Activated CD4-positive, alpha-beta T cell treated with anti-CD3 and anti-CD28 coated beads, Interleukin-2, amount 50 U/mL, for 1 hour (primary cell): ENCODE results near the gene ZNF486.
"Not testable (repeated sequence)": the region's sequence is repeated elsewhere in the genome, so short reads cannot be mapped to it uniquely, and the experiment has no call there.

Experiments
- DNase-seq: peaks from one replicate; pipeline ENCODE4 v3.0.0-alpha.2; 2020

ZNF486 gene

GRCh38 chr19:20235156-20235555 lies 68.1 kb downstream of the ZNF486 start:
- DNase-seq, result no peak

GRCh38 chr19:20237773-20238623 lies 71.0 kb downstream of the ZNF486 start:
- DNase-seq, result peak; percentile 85

GRCh38 chr19:20243629-20244028 lies 76.6 kb downstream of the ZNF486 start:
- no peak for DNase-seq

GRCh38 chr19:20244356-20244755 lies 77.3 kb downstream of the ZNF486 start:
- DNase-seq, result no peak

GRCh38 chr19:20245309-20245708 lies 78.3 kb downstream of the ZNF486 start:
- DNase-seq, result no peak

GRCh38 chr19:20247016-20247683 lies 80.1 kb downstream of the ZNF486 start:
- DNase-seq, result peak; percentile 42

GRCh38 chr19:20248258-20248657 lies 81.2 kb downstream of the ZNF486 start:
- not testable (repeated sequence) for DNase-seq
